PC-9 (cell line): ENCODE data around the gene SIRT2.
"Not testable (repeated sequence)": the region's sequence is repeated elsewhere in the genome, so short reads cannot be mapped to it uniquely, and the experiment has no call there.

Experiments used
- CTCF ChIP-seq: fragments of 200-600 bp; sonication (generic); conservative IDR thresholded peaks from 2 replicates; pipeline ENCODE4 v1.6.1; 2017; ENCODE audit warnings: mixed run types, antibody characterized with exemption, mild to moderate bottlenecking, moderate library complexity
- EZH2 ChIP-seq: fragments of 200-600 bp; sonication (generic); IDR thresholded peaks from 2 replicates; pipeline ENCODE4 v1.8.0; 2017; ENCODE audit warnings: antibody characterized with exemption, low read depth

- not testable (repeated sequence) for TF ChIP-seq CTCF, EZH2
Observed at GRCh38 chr19:38854961-38855360, 44.5 kb downstream of the SIRT2 start.
